BJ (cell line): ENCODE data around the gene DNM3. TPM values are rescaled to one million over a fixed set of nuclear protein-coding genes. Genes with fewer than 3 reads are reported as not detected.

Experiments
- CTCF ChIA-PET: fragments of 350-600 bp; formaldehyde crosslinking; extraction: SDS; loops from one replicate; lab custom pipeline; 2021; ENCODE audit warnings: antibody characterized with exemption, inconsistent platforms; lab: Yijun Ruan, JAX
- POLR2A ChIA-PET: fragments of 300-600 bp; sonication (Branson Sonifier 250); formaldehyde crosslinking; extraction: SDS; loops from one replicate; lab custom pipeline; 2021; ENCODE audit warnings: antibody characterized with exemption; lab: Charles Lee
- DNase-seq: peaks from one replicate; pipeline ENCODE4 v3.0.0-alpha.2; 2011; ENCODE audit warnings: low read depth
- H3K27me3 ChIP-seq: 2 replicates; pipeline ENCODE4 v1.6.0; 2011; ENCODE audit warnings: low read length; ENCODE audit not compliant: control insufficient read depth, insufficient read depth
- H3K36me3 ChIP-seq: 2 replicates; pipeline ENCODE4 v1.5.1; 2011; ENCODE audit warnings: low read length; ENCODE audit not compliant: control insufficient read depth, insufficient read depth
- H3K4me3 ChIP-seq: 2 replicates; pipeline ENCODE4 v1.5.1; 2011; ENCODE audit warnings: low read depth, mild to moderate bottlenecking, control low read depth, low read length
- polyA plus RNA-seq: library from polyadenylated mRNA; depleted of rRNA; stranded (reverse); fragments of >200 nt; gene quantifications from 2 replicates; pipeline ENCODE4 v1.2.3, GENCODE V29; 2011
- TF ChIP-seq, protein P1 (sequence below): IDR thresholded peaks from 2 replicates; pipeline ENCODE4 v1.5.1; 2011; ENCODE audit warnings: low read depth, mild to moderate bottlenecking, control low read depth, inconsistent platforms, low read length, moderate library complexity; ENCODE audit not compliant: insufficient read depth

DNM3 gene
- polyA plus RNA-seq, 1 experiment: 0.26 TPM

DNA sequence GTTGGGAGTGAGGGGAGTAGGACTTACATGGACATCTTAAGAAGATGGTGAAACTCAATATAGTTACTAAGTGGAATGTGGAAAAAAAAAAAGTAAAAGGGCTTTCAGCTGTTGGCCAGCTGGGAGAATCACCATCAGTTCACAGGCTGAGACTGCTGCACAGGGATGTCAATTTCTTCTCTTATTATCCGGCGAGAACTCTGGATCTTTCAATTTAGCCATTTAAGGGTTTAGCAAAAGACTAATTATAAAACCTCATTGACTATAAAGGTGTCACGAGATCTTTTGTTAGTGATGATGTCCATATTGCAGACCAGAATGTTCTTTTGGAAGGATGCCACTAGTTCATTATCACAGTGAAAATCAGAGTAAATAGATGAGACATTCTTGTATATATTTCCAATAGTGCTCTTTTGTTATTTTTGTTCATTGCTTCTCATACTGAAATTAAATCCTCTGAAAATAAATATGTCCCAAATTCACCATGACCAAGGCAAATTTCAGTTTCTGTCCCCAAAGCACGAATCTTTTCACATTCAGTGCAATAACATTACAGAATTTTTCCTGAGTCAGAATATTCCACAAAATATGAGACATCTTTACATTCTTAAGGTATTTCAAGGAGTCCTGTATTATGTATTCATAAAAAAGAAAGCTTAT lies 266.1 kb downstream of the DNM3 start:
- Histone ChIP-seq H3K4me3 (no peak overlapping the region), H3K27me3 (no peaks in the 10 kb centered on the region), H3K36me3 (no peaks in the 10 kb centered on the region)
- ChIA-PET POLR2A (interaction anchor here (0.6 kb wide), 2 partner anchors 34 to 244 kb away, joined by 3 read pairs; no protein-coding TSS in a partner anchor), CTCF (interaction anchor here (0.6 kb wide), 2 partner anchors 177 to 305 kb away, joined by 3 read pairs; no protein-coding TSS in a partner anchor)
- DNase-seq: no peak
- TF ChIP-seq, protein P1, sequence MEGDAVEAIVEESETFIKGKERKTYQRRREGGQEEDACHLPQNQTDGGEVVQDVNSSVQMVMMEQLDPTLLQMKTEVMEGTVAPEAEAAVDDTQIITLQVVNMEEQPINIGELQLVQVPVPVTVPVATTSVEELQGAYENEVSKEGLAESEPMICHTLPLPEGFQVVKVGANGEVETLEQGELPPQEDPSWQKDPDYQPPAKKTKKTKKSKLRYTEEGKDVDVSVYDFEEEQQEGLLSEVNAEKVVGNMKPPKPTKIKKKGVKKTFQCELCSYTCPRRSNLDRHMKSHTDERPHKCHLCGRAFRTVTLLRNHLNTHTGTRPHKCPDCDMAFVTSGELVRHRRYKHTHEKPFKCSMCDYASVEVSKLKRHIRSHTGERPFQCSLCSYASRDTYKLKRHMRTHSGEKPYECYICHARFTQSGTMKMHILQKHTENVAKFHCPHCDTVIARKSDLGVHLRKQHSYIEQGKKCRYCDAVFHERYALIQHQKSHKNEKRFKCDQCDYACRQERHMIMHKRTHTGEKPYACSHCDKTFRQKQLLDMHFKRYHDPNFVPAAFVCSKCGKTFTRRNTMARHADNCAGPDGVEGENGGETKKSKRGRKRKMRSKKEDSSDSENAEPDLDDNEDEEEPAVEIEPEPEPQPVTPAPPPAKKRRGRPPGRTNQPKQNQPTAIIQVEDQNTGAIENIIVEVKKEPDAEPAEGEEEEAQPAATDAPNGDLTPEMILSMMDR: no peak

DNA sequence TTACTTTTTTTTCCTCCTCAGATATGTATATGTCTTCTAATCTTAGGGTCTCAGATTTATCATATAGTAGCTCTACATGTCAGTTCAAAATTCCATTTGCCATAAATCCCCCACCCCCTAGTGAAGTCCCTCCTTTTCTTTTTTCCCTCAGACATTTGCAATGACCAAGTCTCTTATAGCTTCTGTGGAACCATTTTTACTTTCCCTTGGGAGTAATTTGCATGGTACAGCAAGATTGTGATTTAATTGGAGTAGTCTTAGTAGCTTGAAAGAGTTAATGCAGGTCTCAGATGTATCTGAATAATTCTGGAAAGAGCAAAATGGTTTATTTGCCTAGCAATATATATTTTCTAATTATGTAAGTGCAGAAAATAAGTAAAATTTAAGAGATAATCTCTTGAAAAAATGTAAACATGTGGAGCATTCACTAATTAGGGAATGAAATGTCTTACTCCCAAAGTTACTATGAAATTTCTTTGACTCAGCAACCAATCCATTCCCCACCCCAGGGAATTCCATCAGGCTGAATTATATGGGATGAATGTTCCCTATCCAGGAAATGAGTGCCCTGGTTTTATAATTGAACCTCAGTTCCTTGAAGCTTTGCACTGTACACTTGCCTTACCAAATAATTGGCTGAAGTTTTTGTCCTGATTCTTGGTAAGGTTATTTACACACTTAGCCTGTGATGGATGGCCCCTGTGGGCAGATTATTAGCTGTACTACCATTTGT lies 267.0 kb downstream of the DNM3 start:
- CTCF ChIA-PET: no interaction called here
- no peaks in the 10 kb centered on the region for H3K36me3 ChIP-seq
- no peak overlapping the region for H3K4me3 ChIP-seq
- no peak for DNase-seq
- TF ChIP-seq, protein P1: no peak
- POLR2A ChIA-PET: interaction anchor here (0.6 kb wide), 1 partner anchor 243 kb away, joined by 3 read pairs; no protein-coding TSS in a partner anchor
- H3K27me3 ChIP-seq: no peaks in the 10 kb centered on the region

DNA sequence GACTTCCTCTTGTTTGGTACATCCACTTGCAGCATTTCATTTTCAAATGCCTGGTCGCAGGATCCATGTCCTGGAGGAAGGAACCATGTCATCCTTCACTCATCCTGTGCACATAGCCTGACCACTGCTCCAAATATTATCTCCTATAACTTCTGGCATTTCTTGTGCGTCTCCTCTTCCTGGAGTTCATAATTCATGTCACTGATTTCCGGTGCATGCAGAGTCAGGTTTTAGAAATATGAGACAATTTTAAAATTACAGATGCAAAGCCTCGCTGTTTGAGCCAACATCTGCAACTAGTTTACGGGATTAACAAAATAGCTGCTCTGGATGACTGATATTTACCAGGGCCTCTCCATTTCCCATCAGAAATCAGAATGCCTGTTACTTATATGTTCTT lies 268.1 kb downstream of the DNM3 start:
- POLR2A ChIA-PET: no interaction called here
- CTCF ChIA-PET: interaction anchor here (0.9 kb wide), 1 partner anchor 183 kb away, joined by 3 read pairs; no protein-coding TSS in a partner anchor
- no peaks in the 10 kb centered on the region for H3K27me3 ChIP-seq
- TF ChIP-seq, protein P1: no peak
- no peak for DNase-seq
- H3K4me3 ChIP-seq: no peak overlapping the region
- H3K36me3 ChIP-seq: no peaks in the 10 kb centered on the region

DNA sequence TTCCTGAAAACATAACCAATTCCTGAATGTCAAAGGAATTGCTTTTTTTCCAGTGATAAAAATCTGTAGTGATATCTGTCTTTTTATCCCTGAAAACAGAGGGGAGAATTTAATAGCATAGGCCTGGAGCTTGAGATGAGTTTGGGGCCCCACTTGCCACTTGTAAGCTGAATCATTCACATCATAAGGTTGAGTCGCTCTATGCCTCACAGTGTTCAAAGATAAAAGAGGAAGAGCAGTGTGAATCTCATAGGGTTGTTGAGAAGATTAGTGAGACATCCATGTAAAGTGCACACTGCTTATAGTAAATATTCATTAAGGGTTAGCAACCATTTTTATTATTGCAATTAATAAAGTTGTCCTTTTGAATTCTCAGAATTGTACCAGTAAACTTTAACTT lies 271.3 kb downstream of the DNM3 start:
- H3K36me3 ChIP-seq: no peaks in the 10 kb centered on the region
- CTCF ChIA-PET: interaction anchor here (1.7 kb wide), 1 partner anchor 8 kb away, joined by 3 read pairs; no protein-coding TSS in a partner anchor
- no peak for DNase-seq
- POLR2A ChIA-PET: no interaction called here
- no peaks in the 10 kb centered on the region for H3K27me3 ChIP-seq
- no peak overlapping the region for H3K4me3 ChIP-seq
- TF ChIP-seq, protein P1: no peak

DNA sequence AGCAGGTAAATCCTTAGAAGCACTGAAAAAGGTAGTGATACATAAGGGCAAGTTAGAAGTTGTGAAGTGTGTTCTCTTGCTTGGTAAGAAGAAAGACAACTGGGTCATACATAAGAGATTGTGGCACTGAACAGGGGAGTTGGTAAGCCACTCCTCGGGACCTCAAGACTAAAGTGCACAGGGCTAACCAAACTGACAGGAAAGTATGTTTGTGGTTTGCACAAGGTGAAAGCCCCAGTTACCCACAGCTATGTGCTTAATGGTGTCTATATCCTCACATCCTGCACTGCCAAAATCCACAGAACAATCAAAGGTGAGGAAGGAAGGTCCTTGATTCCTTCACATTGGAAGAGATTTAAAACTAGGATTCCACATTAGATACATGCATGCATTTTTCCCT lies 276.5 kb downstream of the DNM3 start:
- DNase-seq: no peak
- ChIA-PET CTCF (interaction anchor here (0.7 kb wide), 1 partner anchor 281 kb away, joined by 3 read pairs; no protein-coding TSS in a partner anchor), POLR2A (no interaction called here)
- TF ChIP-seq, protein P1: no peak
- H3K27me3 ChIP-seq: no peaks in the 10 kb centered on the region
- H3K4me3 ChIP-seq: no peak overlapping the region
- no peaks in the 10 kb centered on the region for H3K36me3 ChIP-seq
